ENCODE results near the gene PPM1F.

PPM1F gene

DNA sequence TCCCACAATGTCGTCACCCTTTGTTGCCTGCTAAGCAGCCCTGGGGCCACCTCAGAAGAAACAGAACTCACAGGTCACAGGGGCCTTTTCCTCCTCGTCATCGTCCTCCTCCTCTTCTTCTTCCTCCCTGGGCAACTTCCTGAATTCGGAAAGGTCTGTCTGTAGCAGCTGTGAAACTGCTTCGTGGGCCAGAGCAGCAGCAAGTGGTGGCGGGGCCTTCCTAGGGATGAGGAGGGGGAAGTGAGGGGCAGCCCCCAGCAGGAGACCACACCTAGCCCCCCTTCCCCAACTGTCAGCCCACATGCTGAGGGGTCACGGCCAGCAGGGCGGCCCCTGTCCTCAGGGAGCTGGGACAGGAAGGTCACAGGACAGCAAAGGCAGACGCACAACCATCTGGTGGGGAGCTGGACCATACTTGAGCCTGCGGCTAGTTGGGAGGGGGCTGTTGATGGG lies 13.2 kb downstream of the PPM1F start:
- Histone ChIP-seq H2AFZ (ENCODE audit: low read length, unreplicated experiment) (no peak overlapping the region), H3K27me3 (ENCODE audit: insufficient read depth, low read length) (no peaks in the 10 kb centered on the region), H3K4me3 (ENCODE audit: low read depth, low read length) (no peak overlapping the region), H3K36me3 (ENCODE audit: insufficient read depth, low read length) (no peaks in the 10 kb centered on the region), H3K27ac (ENCODE audit: low read depth, low read length) (no peak overlapping the region), H3K79me2 (ENCODE audit: control insufficient read depth, insufficient read depth, low read length, unreplicated experiment) (peaks cover 8% of the 10 kb centered on the region), H3K4me1 (ENCODE audit: control insufficient read depth, insufficient read depth, low read length, unreplicated experiment) (peaks cover 36% of the 10 kb centered on the region)

DNA sequence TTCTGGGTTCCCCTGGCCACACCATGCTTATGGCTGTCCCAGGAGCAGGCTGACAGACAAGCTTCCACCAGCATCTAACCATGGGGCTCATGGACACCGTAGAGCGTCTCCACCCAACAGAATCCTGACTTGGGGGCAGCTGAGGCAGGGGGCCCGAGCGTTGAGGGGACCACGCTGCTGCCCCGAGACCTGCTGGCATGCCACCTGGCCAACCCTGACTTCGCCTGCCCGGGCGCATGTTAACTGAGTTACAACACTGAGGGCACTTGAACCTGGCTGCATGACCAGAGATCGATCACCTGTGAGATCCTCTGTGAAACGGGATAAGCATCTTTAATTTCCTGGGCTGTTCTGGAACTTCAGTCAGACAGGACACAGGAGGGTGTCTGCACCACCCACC lies 13.7 kb downstream of the PPM1F start:
- peaks cover 8% of the 10 kb centered on the region for H3K79me2 ChIP-seq (ENCODE audit: control insufficient read depth, insufficient read depth, low read length, unreplicated experiment)
- H3K27me3 ChIP-seq (ENCODE audit: insufficient read depth, low read length): no peaks in the 10 kb centered on the region
- H3K27ac ChIP-seq (ENCODE audit: low read depth, low read length): peak overlapping the region; percentile 82; the same call in 1 of the 2 replicates
- no peaks in the 10 kb centered on the region for H3K36me3 ChIP-seq (ENCODE audit: insufficient read depth, low read length)
- H3K4me3 ChIP-seq (ENCODE audit: low read depth, low read length): no peak overlapping the region
- peaks cover 36% of the 10 kb centered on the region for H3K4me1 ChIP-seq (ENCODE audit: control insufficient read depth, insufficient read depth, low read length, unreplicated experiment)
- no peak overlapping the region for H2AFZ ChIP-seq (ENCODE audit: low read length, unreplicated experiment)

DNA sequence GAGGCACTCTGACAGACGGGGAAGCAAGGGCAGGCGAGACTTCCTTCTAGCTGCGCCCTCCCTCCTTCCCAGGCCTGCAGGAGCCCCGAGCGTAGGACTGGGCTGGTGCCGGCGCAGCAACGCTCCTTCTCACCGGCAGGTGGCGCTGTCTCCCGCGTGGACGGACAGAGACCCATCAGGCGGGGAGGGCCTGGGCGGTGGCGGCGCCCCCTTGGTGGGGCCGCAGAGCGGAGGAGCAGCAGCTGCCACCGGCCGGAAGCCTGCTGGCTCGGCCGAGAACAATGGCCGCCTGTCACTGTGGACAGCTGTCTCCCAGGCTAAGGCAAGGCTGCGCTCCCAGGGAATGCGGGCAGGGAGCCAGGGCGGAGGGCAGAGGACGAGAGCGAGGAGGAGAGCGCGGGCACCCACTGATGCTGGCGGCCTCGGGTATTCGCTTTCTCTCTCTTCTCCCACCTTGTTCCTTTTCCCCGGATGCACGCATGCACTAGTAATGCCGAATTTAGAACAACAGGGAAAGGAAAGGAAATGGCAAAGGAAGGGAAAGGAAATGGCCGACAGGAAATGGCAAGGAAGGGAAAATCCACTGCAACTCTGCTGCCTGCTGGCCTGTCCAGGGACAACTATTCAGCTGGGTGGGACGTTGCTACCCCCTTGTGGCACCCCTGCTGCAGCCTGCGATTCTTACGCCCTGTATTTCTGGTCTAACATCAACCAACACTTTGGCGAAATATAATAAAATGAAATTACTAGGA lies 14.4 kb downstream of the PPM1F start:
- peak overlapping the region; percentile 71 for H3K4me3 ChIP-seq (ENCODE audit: low read depth, low read length)
- peaks cover 36% of the 10 kb centered on the region for H3K4me1 ChIP-seq (ENCODE audit: control insufficient read depth, insufficient read depth, low read length, unreplicated experiment)
- no peaks in the 10 kb centered on the region for H3K36me3 ChIP-seq (ENCODE audit: insufficient read depth, low read length)
- peak overlapping the region; percentile 82 for H3K27ac ChIP-seq (ENCODE audit: low read depth, low read length)
- H3K79me2 ChIP-seq (ENCODE audit: control insufficient read depth, insufficient read depth, low read length, unreplicated experiment): peaks cover 8% of the 10 kb centered on the region
- H3K27me3 ChIP-seq (ENCODE audit: insufficient read depth, low read length): no peaks in the 10 kb centered on the region
- H2AFZ ChIP-seq (ENCODE audit: low read length, unreplicated experiment): no peak overlapping the region

DNA sequence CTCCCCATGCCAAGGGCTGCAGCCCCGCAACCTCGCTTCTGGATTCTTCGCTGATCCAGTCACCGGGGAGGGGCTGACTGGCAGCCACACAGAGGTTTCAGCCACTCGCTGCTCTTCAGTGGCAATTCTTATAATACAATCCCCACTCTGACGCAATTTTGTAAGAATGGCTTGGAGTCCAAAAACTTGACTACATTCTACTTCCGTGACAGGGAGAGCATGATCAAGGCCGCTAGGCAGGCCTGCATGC lies 14.9 kb downstream of the PPM1F start:
- peak overlapping the region; percentile 71 for H3K4me3 ChIP-seq (ENCODE audit: low read depth, low read length)
- H2AFZ ChIP-seq (ENCODE audit: low read length, unreplicated experiment): peak overlapping the region; percentile 31
- peaks cover 8% of the 10 kb centered on the region for H3K79me2 ChIP-seq (ENCODE audit: control insufficient read depth, insufficient read depth, low read length, unreplicated experiment)
- H3K4me1 ChIP-seq (ENCODE audit: control insufficient read depth, insufficient read depth, low read length, unreplicated experiment): peaks cover 31% of the 10 kb centered on the region
- no peaks in the 10 kb centered on the region for H3K27me3 ChIP-seq (ENCODE audit: insufficient read depth, low read length)
- peak overlapping the region; percentile 82 for H3K27ac ChIP-seq (ENCODE audit: low read depth, low read length)
- H3K36me3 ChIP-seq (ENCODE audit: insufficient read depth, low read length): no peaks in the 10 kb centered on the region

DNA sequence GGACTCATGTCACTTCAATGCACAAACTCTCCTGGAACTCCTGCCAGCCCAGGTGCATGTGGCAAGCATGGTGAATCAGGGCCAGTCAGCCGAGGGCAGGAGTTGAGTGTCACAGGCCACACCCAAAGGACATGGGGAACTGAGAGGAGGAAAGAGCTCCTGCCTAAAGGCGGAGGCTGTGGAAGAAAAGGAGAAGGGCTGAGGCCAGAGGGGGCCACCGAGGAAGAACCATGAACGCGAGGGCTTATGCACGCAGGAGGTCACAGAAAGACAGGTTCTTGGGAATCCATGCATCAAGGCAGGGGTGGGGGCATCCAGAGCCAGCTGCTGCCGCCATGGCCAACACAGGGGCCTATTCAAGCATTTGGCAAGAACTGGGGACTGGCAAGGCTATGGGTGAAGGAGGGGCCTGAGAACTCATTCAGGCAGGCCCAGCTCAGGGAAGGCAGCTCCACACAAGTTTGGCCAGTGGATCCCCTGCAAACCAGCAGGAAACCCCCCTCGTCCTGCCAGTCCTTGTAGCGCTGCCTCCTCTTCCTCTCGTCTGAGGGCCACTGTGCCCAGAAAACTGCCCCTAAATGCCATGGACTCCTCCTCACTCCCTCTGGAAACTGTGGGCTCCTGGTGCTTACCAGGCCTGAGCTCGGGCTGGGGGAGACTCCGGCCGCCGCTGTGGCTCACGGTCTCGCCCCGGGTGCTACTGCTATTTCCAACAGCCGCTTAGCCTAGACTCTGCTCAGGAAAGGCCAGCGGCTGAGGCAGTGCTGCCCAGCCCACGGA lies 15.4 kb downstream of the PPM1F start:
- H3K27ac ChIP-seq (ENCODE audit: low read depth, low read length): peak overlapping the region; percentile 82
- peak overlapping the region; percentile 31 for H2AFZ ChIP-seq (ENCODE audit: low read length, unreplicated experiment)
- peaks cover 8% of the 10 kb centered on the region for H3K79me2 ChIP-seq (ENCODE audit: control insufficient read depth, insufficient read depth, low read length, unreplicated experiment)

DNA sequence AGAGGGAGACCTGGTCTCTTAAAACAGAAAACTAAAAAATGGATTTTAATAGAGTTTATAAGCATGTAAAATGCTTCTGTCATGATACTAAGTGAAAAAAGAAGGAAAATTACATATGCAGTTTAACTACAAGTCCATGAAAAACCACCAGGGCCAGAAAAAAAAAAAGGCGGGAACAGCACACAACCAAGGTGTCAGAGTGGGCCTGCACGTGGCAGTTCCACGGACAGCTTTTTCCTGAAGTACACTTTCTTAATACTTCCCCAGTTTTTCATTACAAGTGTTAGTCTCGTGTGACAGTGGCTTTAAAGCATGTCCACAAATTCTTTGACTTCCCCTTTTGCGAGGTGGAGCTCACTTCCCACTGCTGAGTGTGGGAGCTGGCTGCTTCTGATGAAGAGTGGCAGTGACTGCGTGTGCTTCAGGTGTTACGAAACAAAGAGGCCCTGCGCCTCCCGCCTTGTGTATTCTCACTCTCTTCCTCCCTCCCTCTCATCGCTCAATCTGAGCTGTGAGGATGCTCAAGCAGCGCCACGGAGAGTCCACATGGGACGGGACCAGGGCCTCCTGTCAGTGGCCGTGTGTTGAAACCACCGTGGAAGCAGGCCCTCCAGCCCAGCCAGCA lies 16.4 kb downstream of the PPM1F start:
- Histone ChIP-seq H3K36me3 (ENCODE audit: insufficient read depth, low read length) (no peaks in the 10 kb centered on the region), H3K4me3 (ENCODE audit: low read depth, low read length) (no peak overlapping the region), H3K27ac (ENCODE audit: low read depth, low read length) (peak overlapping the region; percentile 82), H3K79me2 (ENCODE audit: control insufficient read depth, insufficient read depth, low read length, unreplicated experiment) (peaks cover 8% of the 10 kb centered on the region), H3K4me1 (ENCODE audit: control insufficient read depth, insufficient read depth, low read length, unreplicated experiment) (peaks cover 18% of the 10 kb centered on the region), H3K27me3 (ENCODE audit: insufficient read depth, low read length) (no peaks in the 10 kb centered on the region), H2AFZ (ENCODE audit: low read length, unreplicated experiment) (no peak overlapping the region)

More for the DNA sequence above, 15.4 kb downstream of the PPM1F start:
- Histone ChIP-seq H3K4me3 (ENCODE audit: low read depth, low read length) (peak overlapping the region; percentile 71), H3K36me3 (ENCODE audit: insufficient read depth, low read length) (no peaks in the 10 kb centered on the region), H3K27me3 (ENCODE audit: insufficient read depth, low read length) (no peaks in the 10 kb centered on the region), H3K4me1 (ENCODE audit: control insufficient read depth, insufficient read depth, low read length, unreplicated experiment) (peaks cover 27% of the 10 kb centered on the region)

DNA sequence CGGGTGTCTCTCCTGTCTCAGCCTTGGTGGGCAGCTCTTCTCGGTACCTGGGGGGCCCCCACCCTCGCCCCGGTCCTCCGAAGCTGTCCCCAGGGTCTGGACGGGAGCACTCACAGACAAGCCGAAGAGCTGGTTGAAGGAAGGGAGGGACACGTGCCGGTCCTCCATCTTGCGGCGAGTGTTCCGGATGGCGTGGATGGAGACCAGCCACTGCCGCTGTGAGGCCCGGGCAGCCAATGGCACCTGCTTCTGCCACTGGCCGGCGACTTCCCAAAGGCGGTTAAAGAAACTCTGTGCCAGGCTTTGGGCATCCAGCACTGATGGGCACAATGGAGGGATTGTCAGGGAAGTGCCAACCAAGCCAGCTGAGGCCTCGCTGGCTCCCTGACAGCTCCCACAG lies 18.7 kb downstream of the PPM1F start:
- no peaks in the 10 kb centered on the region for H3K36me3 ChIP-seq (ENCODE audit: insufficient read depth, low read length)
- H3K4me3 ChIP-seq (ENCODE audit: low read depth, low read length): no peak overlapping the region
- H3K4me1 ChIP-seq (ENCODE audit: control insufficient read depth, insufficient read depth, low read length, unreplicated experiment): peaks cover 17% of the 10 kb centered on the region
- H2AFZ ChIP-seq (ENCODE audit: low read length, unreplicated experiment): no peak overlapping the region
- H3K27me3 ChIP-seq (ENCODE audit: insufficient read depth, low read length): no peaks in the 10 kb centered on the region
- no peak overlapping the region for H3K27ac ChIP-seq (ENCODE audit: low read depth, low read length)
- no peaks in the 10 kb centered on the region for H3K79me2 ChIP-seq (ENCODE audit: control insufficient read depth, insufficient read depth, low read length, unreplicated experiment)

DNA sequence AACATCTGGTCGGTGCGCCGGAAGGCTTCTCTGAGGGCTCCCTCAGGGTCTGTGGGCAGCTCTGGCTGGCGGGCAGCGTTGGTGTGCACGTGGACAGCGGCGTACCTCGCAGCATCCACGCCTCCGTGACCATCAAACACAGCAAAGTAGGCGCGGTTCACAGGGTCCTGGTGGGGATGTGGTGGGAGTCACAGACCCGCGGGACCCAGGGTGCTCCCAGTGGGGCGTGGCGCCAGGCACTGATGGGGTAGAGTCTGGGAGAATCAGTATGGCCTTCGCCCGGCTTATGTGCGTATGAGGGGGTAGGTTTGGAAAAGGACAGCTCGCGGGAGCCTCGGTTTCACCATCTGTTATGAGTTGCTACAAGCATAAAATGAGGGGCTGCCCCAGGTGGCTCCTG lies 19.2 kb downstream of the PPM1F start:
- peaks cover 17% of the 10 kb centered on the region for H3K4me1 ChIP-seq (ENCODE audit: control insufficient read depth, insufficient read depth, low read length, unreplicated experiment)
- no peak overlapping the region for H3K4me3 ChIP-seq (ENCODE audit: low read depth, low read length)
- no peaks in the 10 kb centered on the region for H3K36me3 ChIP-seq (ENCODE audit: insufficient read depth, low read length)
- no peak overlapping the region for H2AFZ ChIP-seq (ENCODE audit: low read length, unreplicated experiment)
- H3K27me3 ChIP-seq (ENCODE audit: insufficient read depth, low read length): no peaks in the 10 kb centered on the region
- no peaks in the 10 kb centered on the region for H3K79me2 ChIP-seq (ENCODE audit: control insufficient read depth, insufficient read depth, low read length, unreplicated experiment)
- no peak overlapping the region for H3K27ac ChIP-seq (ENCODE audit: low read depth, low read length)

DNA sequence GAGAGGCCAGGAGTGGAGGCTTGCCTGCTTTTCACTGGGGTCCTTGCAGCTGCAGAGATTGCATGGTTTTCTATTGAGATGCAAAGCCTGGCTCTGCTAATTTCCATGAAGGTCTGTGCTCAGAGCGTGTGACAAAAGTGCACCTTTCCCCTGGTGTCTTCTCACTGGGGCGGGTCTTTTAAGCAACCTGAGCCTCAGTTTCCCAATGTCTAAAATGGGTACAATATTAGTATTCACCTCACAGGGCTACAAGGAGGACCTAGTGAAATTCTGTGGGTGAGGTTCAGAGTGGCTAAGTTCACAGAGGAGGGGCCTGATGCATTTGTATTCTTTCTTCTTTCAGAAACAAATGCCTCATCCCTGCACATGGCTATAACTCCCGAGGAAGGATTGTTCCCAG lies 20.3 kb downstream of the PPM1F start:
- H2AFZ ChIP-seq (ENCODE audit: low read length, unreplicated experiment): no peak overlapping the region
- no peaks in the 10 kb centered on the region for H3K36me3 ChIP-seq (ENCODE audit: insufficient read depth, low read length)
- no peak overlapping the region for H3K27ac ChIP-seq (ENCODE audit: low read depth, low read length)
- H3K79me2 ChIP-seq (ENCODE audit: control insufficient read depth, insufficient read depth, low read length, unreplicated experiment): no peaks in the 10 kb centered on the region
- H3K27me3 ChIP-seq (ENCODE audit: insufficient read depth, low read length): no peaks in the 10 kb centered on the region
- H3K4me3 ChIP-seq (ENCODE audit: low read depth, low read length): no peak overlapping the region
- H3K4me1 ChIP-seq (ENCODE audit: control insufficient read depth, insufficient read depth, low read length, unreplicated experiment): peaks cover 14% of the 10 kb centered on the region

DNA sequence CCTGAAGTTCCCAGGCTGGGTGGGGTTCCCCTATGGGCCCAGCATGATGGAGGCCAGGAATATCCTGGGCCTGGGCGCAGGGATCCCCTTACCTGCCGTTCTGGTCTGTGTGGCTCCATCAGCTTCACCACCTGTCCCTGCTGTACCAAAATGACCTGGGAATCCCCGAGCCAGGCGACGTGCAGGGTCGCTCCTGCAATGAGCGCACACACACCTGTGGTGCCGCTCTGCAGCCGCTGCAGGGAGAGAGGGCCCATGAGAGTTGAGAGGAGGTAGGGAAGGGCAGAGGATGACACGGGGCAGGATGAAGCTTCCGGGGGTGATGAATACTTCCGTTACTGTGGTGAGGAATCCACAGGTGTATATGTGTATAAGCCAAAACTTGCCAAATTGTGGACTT lies 21.6 kb downstream of the PPM1F start:
- no peaks in the 10 kb centered on the region for H3K79me2 ChIP-seq (ENCODE audit: control insufficient read depth, insufficient read depth, low read length, unreplicated experiment)
- no peak overlapping the region for H2AFZ ChIP-seq (ENCODE audit: low read length, unreplicated experiment)
- no peak overlapping the region for H3K27ac ChIP-seq (ENCODE audit: low read depth, low read length)
- peaks cover 1% of the 10 kb centered on the region for H3K4me1 ChIP-seq (ENCODE audit: control insufficient read depth, insufficient read depth, low read length, unreplicated experiment)
- H3K27me3 ChIP-seq (ENCODE audit: insufficient read depth, low read length): no peaks in the 10 kb centered on the region
- H3K36me3 ChIP-seq (ENCODE audit: insufficient read depth, low read length): no peaks in the 10 kb centered on the region
- H3K4me3 ChIP-seq (ENCODE audit: low read depth, low read length): no peak overlapping the region
